OCI-LY1 (cell line): ENCODE results near the gene RADX.

ENCODE experiments used
- CTCF ChIP-seq: fragments of 200-600 bp; sonication (generic), shearing (Covaris generic); IDR thresholded peaks from 2 replicates; pipeline ENCODE4 v1.5.1; 2017; ENCODE audit warnings: mild to moderate bottlenecking, antibody characterized with exemption, low read length, moderate library complexity, mixed read lengths
- EZH2 ChIP-seq: fragments of 200-600 bp; sonication (generic), shearing (Covaris generic); IDR thresholded peaks from 2 replicates; pipeline ENCODE4 v1.8.0; 2017; ENCODE audit warnings: borderline replicate concordance, mixed run types, mild to moderate bottlenecking, antibody characterized with exemption, low read length, moderate library complexity, mixed read lengths

GRCh38 chrX:106606571-106606970 is 5.2 kb upstream of the RADX start:
- TF ChIP-seq CTCF (no peak), EZH2 (no peak)
